ENCODE measurements around the gene CLEC12A.
"Not testable (repeated sequence)": the region's sequence is repeated elsewhere in the genome, so short reads cannot be mapped to it uniquely, and the experiment has no call there.

The CLEC12A gene

GRCh38 chr12:9999016-9999415, 27.8 kb downstream of the CLEC12A start, which contains the start of gene CLEC1B:
TSS of gene CLEC1B (minus strand) at chr12:9999121. CDS start at chr12:9999100, 21 bp downstream.
- Histone ChIP-seq H3K4me3 (ENCODE audit: insufficient read depth, low read depth, low read length) (no peak within 1 kb of the TSS), H3K36me3 (ENCODE audit: control insufficient read depth, insufficient read depth, low read length) (no peaks in the 10 kb centered on the region), H3K27me3 (ENCODE audit: control insufficient read depth, insufficient read depth, low read length, poor library complexity, severe bottlenecking) (no peaks in the 10 kb centered on the region), H3K9me3 (ENCODE audit: control insufficient read depth, low read length) (no peaks in the 10 kb centered on the region), H3K27ac (ENCODE audit: insufficient read depth, low read depth, low read length, poor library complexity, severe bottlenecking) (no peak within 1 kb of the TSS), H3K4me1 (ENCODE audit: control insufficient read depth, insufficient read depth, low read length) (no peaks in the 10 kb centered on the region)
- 93% methylated on average over 3 of the region's 3 CpGs for WGBS, 2 experiments

- H3K4me1 ChIP-seq (ENCODE audit: control insufficient read depth, insufficient read depth, low read length) = no peaks in the 10 kb centered on the region
- H3K9me3 ChIP-seq (ENCODE audit: control insufficient read depth, low read length) = no peaks in the 10 kb centered on the region
- no peak overlapping the region for H3K27ac ChIP-seq (ENCODE audit: insufficient read depth, low read depth, low read length, poor library complexity, severe bottlenecking)
- WGBS, 2 experiments = 92 to 93% methylated on average over 4 of the region's 4 CpGs
- H3K4me3 ChIP-seq (ENCODE audit: insufficient read depth, low read depth, low read length) = no peak overlapping the region
- H3K27me3 ChIP-seq (ENCODE audit: control insufficient read depth, insufficient read depth, low read length, poor library complexity, severe bottlenecking) = no peaks in the 10 kb centered on the region
- H3K36me3 ChIP-seq (ENCODE audit: control insufficient read depth, insufficient read depth, low read length) = no peaks in the 10 kb centered on the region
Measured at GRCh38 chr12:10001171-10001776, 30.1 kb downstream of the CLEC12A start.

GRCh38 chr12:10012630-10013330, 41.6 kb downstream of the CLEC12A start:
- H3K27ac ChIP-seq (ENCODE audit: insufficient read depth, low read depth, low read length, poor library complexity, severe bottlenecking) = no peak overlapping the region
- 96% methylated on average over 5 to 6 of the region's 6 CpGs for WGBS, 2 experiments
- no peaks in the 10 kb centered on the region for H3K4me1 ChIP-seq (ENCODE audit: control insufficient read depth, insufficient read depth, low read length)
- H3K36me3 ChIP-seq (ENCODE audit: control insufficient read depth, insufficient read depth, low read length) = no peaks in the 10 kb centered on the region
- H3K4me3 ChIP-seq (ENCODE audit: insufficient read depth, low read depth, low read length) = no peak overlapping the region
- no peaks in the 10 kb centered on the region for H3K27me3 ChIP-seq (ENCODE audit: control insufficient read depth, insufficient read depth, low read length, poor library complexity, severe bottlenecking)
- no peaks in the 10 kb centered on the region for H3K9me3 ChIP-seq (ENCODE audit: control insufficient read depth, low read length)

GRCh38 chr12:10015450-10015849, 44.2 kb downstream of the CLEC12A start:
- no peaks in the 10 kb centered on the region for H3K9me3 ChIP-seq (ENCODE audit: control insufficient read depth, low read length)
- no peak overlapping the region for H3K4me3 ChIP-seq (ENCODE audit: insufficient read depth, low read depth, low read length)
- no peak overlapping the region for H3K27ac ChIP-seq (ENCODE audit: insufficient read depth, low read depth, low read length, poor library complexity, severe bottlenecking)
- no peaks in the 10 kb centered on the region for H3K27me3 ChIP-seq (ENCODE audit: control insufficient read depth, insufficient read depth, low read length, poor library complexity, severe bottlenecking)
- WGBS, 2 experiments = 86 to 90% methylated on average over 3 to 4 of the region's 4 CpGs
- no peaks in the 10 kb centered on the region for H3K4me1 ChIP-seq (ENCODE audit: control insufficient read depth, insufficient read depth, low read length)
- H3K36me3 ChIP-seq (ENCODE audit: control insufficient read depth, insufficient read depth, low read length) = no peaks in the 10 kb centered on the region

GRCh38 chr12:10016881-10017280, 45.7 kb downstream of the CLEC12A start:
- 22 to 29% methylated on average over 1 of the region's 1 CpG for WGBS, 2 experiments
- no peaks in the 10 kb centered on the region for H3K9me3 ChIP-seq (ENCODE audit: control insufficient read depth, low read length)
- H3K36me3 ChIP-seq (ENCODE audit: control insufficient read depth, insufficient read depth, low read length) = no peaks in the 10 kb centered on the region
- H3K27me3 ChIP-seq (ENCODE audit: control insufficient read depth, insufficient read depth, low read length, poor library complexity, severe bottlenecking) = no peaks in the 10 kb centered on the region
- no peak overlapping the region for H3K27ac ChIP-seq (ENCODE audit: insufficient read depth, low read depth, low read length, poor library complexity, severe bottlenecking)
- no peak overlapping the region for H3K4me3 ChIP-seq (ENCODE audit: insufficient read depth, low read depth, low read length)
- no peaks in the 10 kb centered on the region for H3K4me1 ChIP-seq (ENCODE audit: control insufficient read depth, insufficient read depth, low read length)

GRCh38 chr12:10018386-10018785, 47.2 kb downstream of the CLEC12A start:
- H3K9me3 ChIP-seq (ENCODE audit: control insufficient read depth, low read length) = no peaks in the 10 kb centered on the region
- H3K27me3 ChIP-seq (ENCODE audit: control insufficient read depth, insufficient read depth, low read length, poor library complexity, severe bottlenecking) = no peaks in the 10 kb centered on the region
- no peaks in the 10 kb centered on the region for H3K36me3 ChIP-seq (ENCODE audit: control insufficient read depth, insufficient read depth, low read length)
- H3K27ac ChIP-seq (ENCODE audit: insufficient read depth, low read depth, low read length, poor library complexity, severe bottlenecking) = no peak overlapping the region
- 92 to 98% methylated on average over 5 of the region's 5 CpGs for WGBS, 2 experiments
- no peaks in the 10 kb centered on the region for H3K4me1 ChIP-seq (ENCODE audit: control insufficient read depth, insufficient read depth, low read length)
- H3K4me3 ChIP-seq (ENCODE audit: insufficient read depth, low read depth, low read length) = no peak overlapping the region

- Histone ChIP-seq H3K36me3 (ENCODE audit: control insufficient read depth, insufficient read depth, low read length) (no peaks in the 10 kb centered on the region), H3K27me3 (ENCODE audit: control insufficient read depth, insufficient read depth, low read length, poor library complexity, severe bottlenecking) (no peaks in the 10 kb centered on the region), H3K4me1 (ENCODE audit: control insufficient read depth, insufficient read depth, low read length) (no peaks in the 10 kb centered on the region), H3K4me3 (ENCODE audit: insufficient read depth, low read depth, low read length) (no peak overlapping the region), H3K27ac (ENCODE audit: insufficient read depth, low read depth, low read length, poor library complexity, severe bottlenecking) (no peak overlapping the region), H3K9me3 (ENCODE audit: control insufficient read depth, low read length) (no peaks in the 10 kb centered on the region)
- WGBS, 2 experiments = 70 to 74% methylated on average over 3 of the region's 3 CpGs
Measured at GRCh38 chr12:10021342-10021741, 50.1 kb downstream of the CLEC12A start.

- no peak overlapping the region for H3K4me3 ChIP-seq (ENCODE audit: insufficient read depth, low read depth, low read length)
- H3K27me3 ChIP-seq (ENCODE audit: control insufficient read depth, insufficient read depth, low read length, poor library complexity, severe bottlenecking) = no peaks in the 10 kb centered on the region
- H3K36me3 ChIP-seq (ENCODE audit: control insufficient read depth, insufficient read depth, low read length) = no peaks in the 10 kb centered on the region
- no peaks in the 10 kb centered on the region for H3K9me3 ChIP-seq (ENCODE audit: control insufficient read depth, low read length)
- H3K27ac ChIP-seq (ENCODE audit: insufficient read depth, low read depth, low read length, poor library complexity, severe bottlenecking) = no peak overlapping the region
- H3K4me1 ChIP-seq (ENCODE audit: control insufficient read depth, insufficient read depth, low read length) = no peaks in the 10 kb centered on the region
- WGBS, 2 experiments = 83 to 91% methylated on average over 1 to 2 of the region's 3 CpGs
Measured at GRCh38 chr12:10025236-10025635, 54.0 kb downstream of the CLEC12A start.

- not testable (repeated sequence) for H3K27ac ChIP-seq (ENCODE audit: insufficient read depth, low read depth, low read length, poor library complexity, severe bottlenecking); H3K36me3 ChIP-seq (ENCODE audit: control insufficient read depth, insufficient read depth, low read length); H3K4me1 ChIP-seq (ENCODE audit: control insufficient read depth, insufficient read depth, low read length); H3K9me3 ChIP-seq (ENCODE audit: control insufficient read depth, low read length); H3K4me3 ChIP-seq (ENCODE audit: insufficient read depth, low read depth, low read length); H3K27me3 ChIP-seq (ENCODE audit: control insufficient read depth, insufficient read depth, low read length, poor library complexity, severe bottlenecking)
- 88 to 96% methylated on average over 4 of the region's 4 CpGs for WGBS, 2 experiments
Measured at GRCh38 chr12:10026666-10027065, 55.5 kb downstream of the CLEC12A start.

- H3K4me1 ChIP-seq (ENCODE audit: control insufficient read depth, insufficient read depth, low read length) = no peaks in the 10 kb centered on the region
- no peak overlapping the region for H3K27ac ChIP-seq (ENCODE audit: insufficient read depth, low read depth, low read length, poor library complexity, severe bottlenecking)
- no peaks in the 10 kb centered on the region for H3K27me3 ChIP-seq (ENCODE audit: control insufficient read depth, insufficient read depth, low read length, poor library complexity, severe bottlenecking)
- H3K9me3 ChIP-seq (ENCODE audit: control insufficient read depth, low read length) = no peaks in the 10 kb centered on the region
- WGBS, 2 experiments = 85 to 89% methylated on average over 3 of the region's 3 CpGs
- H3K4me3 ChIP-seq (ENCODE audit: insufficient read depth, low read depth, low read length) = no peak overlapping the region
- H3K36me3 ChIP-seq (ENCODE audit: control insufficient read depth, insufficient read depth, low read length) = no peaks in the 10 kb centered on the region
Measured at GRCh38 chr12:10027311-10027710, 56.1 kb downstream of the CLEC12A start.

All from ectodermal cell (in vitro differentiated cells).